HEK293T (cell line): ENCODE data around the gene HSD17B1.

Source experiments
- BHLHE40 ChIP-seq: fragments of 450-650 bp; IDR thresholded peaks from 2 replicates; pipeline ENCODE4 v1.6.1; 2016; ENCODE audit warnings: mild to moderate bottlenecking, moderate library complexity, borderline replicate concordance
- CTBP1 ChIP-seq: fragments of 450-650 bp; IDR thresholded peaks from 2 replicates; pipeline ENCODE4 v1.6.1; 2016; ENCODE audit warnings: borderline replicate concordance
- FOXA1 ChIP-seq: fragments of 450-650 bp; IDR thresholded peaks from 2 replicates; pipeline ENCODE4 v1.6.1; 2016; ENCODE audit warnings: mild to moderate bottlenecking
- FOXM1 ChIP-seq: fragments of 450-650 bp; IDR thresholded peaks from 2 replicates; pipeline ENCODE4 v1.6.1; 2017; ENCODE audit warnings: mild to moderate bottlenecking, borderline replicate concordance
- NFRKB ChIP-seq: fragments of 450-650 bp; IDR thresholded peaks from 2 replicates; pipeline ENCODE4 v1.6.1; 2016; ENCODE audit warnings: mild to moderate bottlenecking, moderate library complexity
- SUZ12 ChIP-seq: fragments of 450-650 bp; IDR thresholded peaks from 2 replicates; pipeline ENCODE4 v1.6.1; 2016; ENCODE audit warnings: mild to moderate bottlenecking
- ZNF384 ChIP-seq: fragments of 450-650 bp; IDR thresholded peaks from 2 replicates; pipeline ENCODE4 v1.6.1; 2016

GRCh38 chr17:42521036-42521435 is 31.7 kb upstream of the HSD17B1 start:
- TF ChIP-seq FOXA1: no peak
- TF ChIP-seq BHLHE40: no peak
- no peak for TF ChIP-seq FOXM1
- no peak for TF ChIP-seq ZNF384
- TF ChIP-seq CTBP1: no peak
- TF ChIP-seq NFRKB: no peak
- no peak for TF ChIP-seq SUZ12
